Epidermal melanocyte (primary cell): ENCODE data around the gene PLXNA2.
A peak's percentile ranks its signal among the peaks of the same experiment; 100 is the strongest.

Experiments
- DNase-seq: peaks from one replicate; pipeline ENCODE4 v3.0.0; 2011; ENCODE audit warnings: low spot score; ENCODE audit not compliant: insufficient read length

The PLXNA2 gene

GRCh38 chr1:208030288-208031091, 213.7 kb downstream of the PLXNA2 start:
- DNase-seq = no peak

GRCh38 chr1:208029381-208030287, 214.6 kb downstream of the PLXNA2 start:
- peak; percentile 66 for DNase-seq

DNA sequence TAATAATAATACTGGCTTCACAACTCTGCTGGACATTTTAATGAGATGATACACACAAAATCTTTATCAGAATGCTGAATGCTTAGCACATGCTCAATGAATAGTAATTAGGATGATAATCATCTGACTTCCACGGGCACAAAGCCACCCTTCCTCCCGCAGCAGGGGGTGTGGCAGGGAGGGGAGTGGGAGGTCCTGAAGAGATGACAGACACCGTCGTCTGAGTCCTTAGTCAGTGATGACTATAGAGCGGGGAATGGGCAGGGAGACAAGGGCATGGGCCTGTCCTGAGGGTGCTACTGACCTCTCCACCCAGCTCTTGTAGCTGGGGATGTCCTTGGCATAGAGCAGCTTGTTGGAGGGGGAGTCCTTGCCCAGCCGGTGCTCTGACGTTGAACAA, 215.7 kb downstream of the PLXNA2 start:
- no peak for DNase-seq

GRCh38 chr1:208027861-208028260, 216.3 kb downstream of the PLXNA2 start:
- no peak for DNase-seq

DNA sequence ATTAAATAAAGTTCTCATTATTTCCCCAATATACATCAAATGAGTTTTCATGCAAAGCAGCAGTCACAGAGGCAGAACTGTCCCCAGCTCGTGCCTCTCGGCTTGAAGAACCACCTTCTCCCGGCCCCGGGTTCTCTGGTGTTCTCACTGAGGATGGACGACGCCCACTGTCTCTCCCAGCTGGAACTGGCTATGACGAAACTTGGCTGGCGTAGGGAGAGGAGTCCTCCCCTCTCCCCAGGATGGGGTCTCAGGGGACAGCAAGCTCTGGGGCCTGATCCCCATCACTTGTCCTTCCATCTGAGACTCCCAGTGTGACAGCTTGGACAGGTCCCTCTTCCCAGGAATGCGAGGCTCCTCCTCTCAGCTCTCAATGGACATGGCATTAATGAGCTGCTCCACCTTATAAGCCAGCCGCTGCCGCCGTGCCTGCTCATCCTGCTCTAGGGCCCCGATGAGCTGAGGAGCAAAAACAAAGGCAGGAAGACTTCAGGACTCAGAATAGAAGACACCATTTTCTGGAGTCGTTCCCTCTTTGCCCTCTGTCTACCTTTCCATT, 217.2 kb downstream of the PLXNA2 start:
- DNase-seq = no peak

- no peak for DNase-seq
Measured at GRCh38 chr1:208025031-208025430, 219.2 kb downstream of the PLXNA2 start.

GRCh38 chr1:208024406-208024805, 219.8 kb downstream of the PLXNA2 start:
- DNase-seq = no peak

DNA sequence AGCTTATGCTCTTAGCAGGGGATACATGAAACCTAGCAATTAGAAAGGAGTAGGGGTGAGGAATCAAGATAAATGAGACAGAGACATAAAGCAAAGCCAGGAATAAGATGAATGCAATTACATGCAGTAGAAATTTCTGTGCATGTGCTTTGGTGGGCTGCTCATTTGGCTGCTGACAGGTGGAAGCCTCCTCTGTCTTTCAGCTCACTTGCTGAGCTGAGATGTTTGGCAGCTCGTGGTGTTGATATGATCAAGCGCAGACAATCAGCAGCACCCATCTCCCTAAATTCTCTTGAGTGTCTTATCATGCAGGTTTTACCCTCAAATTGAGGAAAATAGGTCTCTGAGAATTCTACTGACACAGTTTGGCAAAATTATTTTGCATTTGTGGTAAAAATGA, 224.9 kb downstream of the PLXNA2 start:
- no peak for DNase-seq

- DNase-seq = no peak
Measured at GRCh38 chr1:208015255-208015654, 228.9 kb downstream of the PLXNA2 start.

DNA sequence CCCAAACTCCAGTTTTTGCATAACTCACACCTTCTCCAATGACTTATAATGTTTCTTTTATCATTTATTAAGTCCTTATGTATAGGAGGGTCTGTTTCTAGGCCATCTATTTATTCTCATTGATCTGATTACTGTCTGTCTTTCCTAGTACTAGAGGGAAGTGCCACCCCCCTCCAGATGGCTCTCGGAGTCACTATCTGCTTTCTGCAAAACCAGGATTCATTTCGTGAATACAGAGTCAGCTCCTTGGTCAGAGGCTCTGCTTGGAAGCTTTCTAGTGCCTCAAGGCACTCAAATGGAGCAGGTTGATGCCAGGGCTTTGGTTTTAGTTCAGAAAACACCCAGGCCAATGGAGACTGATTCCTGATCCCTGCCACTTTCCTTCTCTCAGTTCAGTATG, 231.0 kb downstream of the PLXNA2 start:
- DNase-seq = no peak

DNA sequence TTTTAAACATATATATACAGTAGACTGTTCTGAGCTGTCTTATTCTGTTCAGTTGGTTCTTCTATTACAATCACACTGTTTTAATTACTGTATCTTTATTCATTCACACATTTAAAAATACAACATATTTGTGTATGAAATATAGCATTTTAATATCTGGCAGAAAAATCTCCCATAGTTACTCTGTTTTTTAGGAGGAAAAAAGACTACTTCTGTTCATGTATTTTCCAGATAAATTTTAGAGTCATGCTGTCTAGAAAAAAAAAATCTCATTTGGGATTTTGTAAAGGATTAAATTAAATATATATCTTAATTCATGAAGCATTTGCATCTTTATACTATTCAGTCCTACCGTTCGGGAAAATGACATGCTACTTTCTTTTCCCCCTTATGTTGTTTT, 231.5 kb downstream of the PLXNA2 start:
- DNase-seq = no peak

GRCh38 chr1:208010487-208011071, 233.6 kb downstream of the PLXNA2 start:
- DNase-seq = no peak

GRCh38 chr1:208009706-208010444, 234.3 kb downstream of the PLXNA2 start:
- no peak for DNase-seq

DNA sequence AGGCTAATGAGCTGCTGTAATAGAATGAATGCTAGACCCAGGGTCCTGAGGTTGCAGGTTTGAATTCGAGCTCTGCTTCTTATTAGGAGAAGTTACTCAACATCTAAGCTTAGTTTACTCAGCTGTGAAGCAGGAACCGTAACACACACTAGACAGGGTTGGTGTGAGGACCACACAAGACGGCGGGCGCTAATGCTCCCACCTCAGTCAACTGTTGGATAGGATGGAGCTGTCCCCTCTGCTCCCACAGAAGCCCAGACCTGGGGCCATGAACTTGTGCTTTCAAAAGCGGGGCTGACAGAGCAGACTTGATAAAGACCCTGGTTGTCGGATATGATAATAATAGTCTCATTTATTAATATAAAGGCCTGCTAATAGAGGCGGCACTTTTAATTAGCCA, 234.9 kb downstream of the PLXNA2 start:
- DNase-seq = no peak

GRCh38 chr1:208008534-208008933, 235.7 kb downstream of the PLXNA2 start:
- no peak for DNase-seq

GRCh38 chr1:208007938-208008342, 236.2 kb downstream of the PLXNA2 start:
- no peak for DNase-seq

DNA sequence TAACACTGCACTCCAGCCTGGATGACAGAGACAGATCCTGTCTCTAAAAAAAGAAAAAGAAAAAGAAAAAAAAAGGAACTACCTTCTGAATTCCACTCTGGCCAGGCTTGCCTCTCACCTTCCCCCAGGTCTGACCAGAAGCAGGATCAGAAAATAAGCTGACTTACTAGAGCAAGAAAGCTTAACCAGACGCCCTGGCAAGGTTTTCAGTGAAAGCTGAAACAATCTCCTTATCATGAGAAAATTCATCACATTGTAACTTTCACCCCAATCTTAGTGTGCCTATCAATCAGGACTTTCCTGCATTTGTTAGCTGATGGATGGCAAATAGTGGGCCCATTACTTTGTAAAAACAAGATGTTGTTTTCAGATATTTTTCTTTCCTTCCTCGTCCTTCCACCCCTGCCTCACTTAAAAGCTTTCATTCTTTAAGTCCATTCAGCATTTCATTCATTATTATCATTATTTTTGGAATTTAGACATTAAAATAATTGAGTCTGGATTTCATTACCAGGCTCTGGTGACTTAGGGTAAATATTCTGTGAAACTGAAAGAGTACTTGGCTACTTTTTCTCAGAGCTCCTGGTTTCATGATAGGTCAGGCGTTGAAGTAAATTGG, 236.8 kb downstream of the PLXNA2 start:
- DNase-seq = no peak

GRCh38 chr1:208006258-208006920, 237.8 kb downstream of the PLXNA2 start:
- no peak for DNase-seq

DNA sequence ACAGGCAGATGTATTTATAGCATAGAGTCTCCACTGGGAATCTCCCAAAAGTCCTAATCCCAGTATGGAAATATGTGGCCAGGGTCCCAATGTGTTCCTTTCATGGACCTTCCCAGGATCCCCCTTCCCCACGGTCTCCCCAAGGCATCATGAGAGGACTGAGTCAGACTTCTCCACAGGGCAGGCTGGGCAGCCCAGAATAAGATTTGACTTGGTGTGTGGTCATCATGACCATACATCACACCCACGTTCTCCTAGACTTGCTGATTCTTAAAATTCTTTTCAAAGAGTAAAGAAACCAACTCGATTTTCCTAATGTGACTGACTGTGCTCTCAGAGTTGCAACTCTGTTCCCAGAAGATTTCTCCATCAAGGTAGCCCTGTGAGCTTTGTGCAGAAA, 239.3 kb downstream of the PLXNA2 start:
- no peak for DNase-seq

DNA sequence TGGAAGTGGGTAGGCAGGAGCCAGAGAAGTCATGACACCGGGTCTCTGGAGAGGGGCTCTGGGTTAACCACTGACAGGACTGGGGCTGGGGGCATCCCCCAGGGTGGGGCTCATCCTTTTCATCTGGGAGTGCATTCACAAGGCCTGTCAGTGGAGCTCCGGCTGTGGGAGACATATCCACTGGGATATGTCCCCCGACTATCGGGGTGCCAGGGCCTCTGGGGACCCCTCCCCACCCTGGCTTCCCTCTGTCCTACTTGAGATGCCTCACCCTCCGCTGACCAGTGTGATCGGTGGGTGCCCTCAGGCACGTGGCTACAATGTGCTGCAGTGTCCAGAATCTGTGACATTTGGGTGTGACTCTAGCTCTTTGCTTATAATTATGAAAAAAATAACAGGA, 240.9 kb downstream of the PLXNA2 start:
- no peak for DNase-seq
